Mesendoderm (in vitro differentiated cells): ENCODE results near the gene PTGR2.
"Not testable (repeated sequence)": the region's sequence is repeated elsewhere in the genome, so short reads cannot be mapped to it uniquely, and the experiment has no call there.

Source experiments
- DNase-seq: peaks from one replicate; pipeline ENCODE4 v3.0.0; 2013
- H2AK5ac ChIP-seq: 2 replicates; pipeline ENCODE4 v1.6.1; 2013; ENCODE audit warnings: low read length, inconsistent platforms
- H2BK120ac ChIP-seq: 2 replicates; pipeline ENCODE4 v1.6.1; 2013; ENCODE audit warnings: low read depth, mild to moderate bottlenecking, low read length, moderate library complexity, mixed read lengths
- H2BK15ac ChIP-seq: replicated peaks from 2 replicates; pipeline ENCODE4 v1.6.1; 2013; ENCODE audit warnings: low read depth, mild to moderate bottlenecking, moderate library complexity
- H2BK5ac ChIP-seq: 2 replicates; pipeline ENCODE4 v1.6.1; 2013; ENCODE audit warnings: low read length, inconsistent platforms
- H3K18ac ChIP-seq: 2 replicates; pipeline ENCODE4 v1.6.1; 2013; ENCODE audit warnings: mild to moderate bottlenecking, low read length, mixed read lengths
- H3K23ac ChIP-seq: one replicate; pipeline ENCODE4 v1.6.1; 2013; ENCODE audit warnings: low read length
- H3K27ac ChIP-seq: 2 replicates; pipeline ENCODE4 v1.5.1; 2013; ENCODE audit warnings: low read depth, mild to moderate bottlenecking, inconsistent platforms, low read length, moderate library complexity
- H3K27me3 ChIP-seq: 2 replicates; pipeline ENCODE4 v1.6.1; 2013; ENCODE audit warnings: low read length, control low read depth, mild to moderate bottlenecking, inconsistent platforms; ENCODE audit not compliant: insufficient read depth, poor library complexity
- H3K36me3 ChIP-seq: 2 replicates; pipeline ENCODE4 v1.6.1; 2013; ENCODE audit warnings: low read length, inconsistent platforms; ENCODE audit not compliant: control insufficient read depth, insufficient read depth
- H3K4ac ChIP-seq: one replicate; pipeline ENCODE4 v1.6.1; 2013; ENCODE audit warnings: low read depth, mild to moderate bottlenecking, low read length, moderate library complexity
- H3K4me1 ChIP-seq: 2 replicates; pipeline ENCODE4 v1.6.1; 2013; ENCODE audit warnings: low read depth, low read length, inconsistent platforms; ENCODE audit not compliant: control insufficient read depth
- H3K4me2 ChIP-seq: 2 replicates; pipeline ENCODE4 v1.6.1; 2013; ENCODE audit warnings: low read length
- H3K4me3 ChIP-seq: 2 replicates; pipeline ENCODE4 v1.5.1; 2013; ENCODE audit warnings: mild to moderate bottlenecking, low read length
- H3K56ac ChIP-seq: one replicate; pipeline ENCODE4 v1.6.1; 2013; ENCODE audit warnings: low read length
- H3K79me1 ChIP-seq: 2 replicates; pipeline ENCODE4 v1.6.1; 2013; ENCODE audit warnings: low read length, inconsistent platforms
- H3K79me2 ChIP-seq: 2 replicates; pipeline ENCODE4 v1.6.1; 2013; ENCODE audit warnings: mild to moderate bottlenecking, low read length; ENCODE audit not compliant: control insufficient read depth, insufficient read depth
- H3K9ac ChIP-seq: 2 replicates; pipeline ENCODE4 v1.6.1; 2013; ENCODE audit warnings: low read length, inconsistent platforms
- H4K5ac ChIP-seq: one replicate; pipeline ENCODE4 v1.6.1; 2013; ENCODE audit warnings: low read length
- H4K8ac ChIP-seq: one replicate; pipeline ENCODE4 v1.6.1; 2013; ENCODE audit warnings: low read depth, mild to moderate bottlenecking, control low read depth, low read length, moderate library complexity
- WGBS: extraction: QIAGEN DNeasy Blood & Tissue Kit; methylation state at CpG from one replicate; pipeline ENCODE4 v1.1.7; 2013; ENCODE audit warnings: low lambda C conversion rate, missing lambda C conversion rate; ENCODE audit not compliant: insufficient coverage; ENCODE audit errors: extremely low coverage; 5-methylcytosine and 5-hydroxymethylcytosine counted together

PTGR2 gene

GRCh38 chr14:73827190-73827589, 24.4 kb upstream of the PTGR2 start:
- H3K79me2 ChIP-seq, H3K4me2 ChIP-seq, H3K27ac ChIP-seq, H2BK15ac ChIP-seq, H3K79me1 ChIP-seq, DNase-seq, H3K23ac ChIP-seq, H3K4me3 ChIP-seq, H2BK5ac ChIP-seq, H3K18ac ChIP-seq, H3K36me3 ChIP-seq, H2BK120ac ChIP-seq, H3K9ac ChIP-seq, H4K8ac ChIP-seq, H2AK5ac ChIP-seq, H3K4me1 ChIP-seq, H3K4ac ChIP-seq, H4K5ac ChIP-seq, H3K56ac ChIP-seq, H3K27me3 ChIP-seq: not testable (repeated sequence)
- WGBS = no CpG with 5 or more reads among the region's 7 CpGs

GRCh38 chr14:73829071-73829470, 22.6 kb upstream of the PTGR2 start:
- Histone ChIP-seq H4K8ac (no peak overlapping the region), H3K56ac (no peak overlapping the region), H3K36me3 (no peaks in the 10 kb centered on the region), H3K79me1 (no peaks in the 10 kb centered on the region), H3K4ac (no peak overlapping the region), H3K4me1 (no peaks in the 10 kb centered on the region), H3K4me3 (no peak overlapping the region), H2BK5ac (no peak overlapping the region), H3K79me2 (no peaks in the 10 kb centered on the region), H2AK5ac (no peak overlapping the region), H3K18ac (no peak overlapping the region), H2BK15ac (no peak overlapping the region), H3K23ac (no peak overlapping the region), H3K27me3 (no peaks in the 10 kb centered on the region), H3K9ac (no peak overlapping the region), H3K27ac (no peak overlapping the region), H3K4me2 (no peak overlapping the region), H4K5ac (no peak overlapping the region), H2BK120ac (no peak overlapping the region)
- WGBS = no CpG with 5 or more reads among the region's 4 CpGs
- DNase-seq = no peak

- Histone ChIP-seq H3K23ac (no peak overlapping the region), H3K27me3 (no peaks in the 10 kb centered on the region), H3K4ac (no peak overlapping the region), H3K36me3 (no peaks in the 10 kb centered on the region), H3K79me1 (no peaks in the 10 kb centered on the region), H2BK15ac (no peak overlapping the region), H2BK120ac (no peak overlapping the region), H2BK5ac (no peak overlapping the region), H3K4me3 (no peak overlapping the region), H3K18ac (no peak overlapping the region), H3K4me2 (no peak overlapping the region), H2AK5ac (no peak overlapping the region), H3K79me2 (no peaks in the 10 kb centered on the region), H3K56ac (no peak overlapping the region), H4K8ac (no peak overlapping the region), H3K9ac (no peak overlapping the region), H4K5ac (no peak overlapping the region), H3K4me1 (peaks cover 1% of the 10 kb centered on the region), H3K27ac (no peak overlapping the region)
- no CpG with 5 or more reads among the region's 9 CpGs for WGBS
- DNase-seq = no peak
Measured at GRCh38 chr14:73829526-73830431, 21.9 kb upstream of the PTGR2 start.

GRCh38 chr14:73833034-73833433, 18.6 kb upstream of the PTGR2 start:
- no CpG with 5 or more reads among the region's 1 CpG for WGBS
- peak; percentile 32 for DNase-seq
- peaks cover 1% of the 10 kb centered on the region for H3K4me1 ChIP-seq

GRCh38 chr14:73833530-73834260, 17.9 kb upstream of the PTGR2 start:
- H3K4me2 ChIP-seq = no peak overlapping the region
- no peak overlapping the region for H2BK5ac ChIP-seq
- no CpG with 5 or more reads among the region's 9 CpGs for WGBS
- DNase-seq = peak; percentile 85
- no peak overlapping the region for H3K23ac ChIP-seq
- H3K56ac ChIP-seq = no peak overlapping the region
- no peak overlapping the region for H3K27ac ChIP-seq
- H3K79me2 ChIP-seq = no peaks in the 10 kb centered on the region
- H2AK5ac ChIP-seq = no peak overlapping the region
- H3K18ac ChIP-seq = no peak overlapping the region
- no peak overlapping the region for H4K5ac ChIP-seq
- peaks cover 1% of the 10 kb centered on the region for H3K4me1 ChIP-seq
- no peaks in the 10 kb centered on the region for H3K27me3 ChIP-seq
- H2BK15ac ChIP-seq = no peak overlapping the region
- H3K79me1 ChIP-seq = no peaks in the 10 kb centered on the region
- H2BK120ac ChIP-seq = no peak overlapping the region
- no peak overlapping the region for H3K4ac ChIP-seq
- H3K36me3 ChIP-seq = no peaks in the 10 kb centered on the region
- H3K9ac ChIP-seq = no peak overlapping the region
- H4K8ac ChIP-seq = no peak overlapping the region
- no peak overlapping the region for H3K4me3 ChIP-seq

More at GRCh38 chr14:73833034-73833433, 18.6 kb upstream of the PTGR2 start:
- Histone ChIP-seq H4K5ac (no peak overlapping the region), H2BK5ac (no peak overlapping the region), H4K8ac (no peak overlapping the region), H3K4me2 (no peak overlapping the region), H2BK120ac (no peak overlapping the region), H3K36me3 (no peaks in the 10 kb centered on the region), H3K27me3 (no peaks in the 10 kb centered on the region), H3K4ac (no peak overlapping the region), H3K27ac (no peak overlapping the region), H2BK15ac (no peak overlapping the region), H3K56ac (no peak overlapping the region), H3K79me2 (no peaks in the 10 kb centered on the region), H3K79me1 (no peaks in the 10 kb centered on the region), H3K23ac (no peak overlapping the region), H3K4me3 (no peak overlapping the region), H3K9ac (no peak overlapping the region), H3K18ac (no peak overlapping the region), H2AK5ac (no peak overlapping the region)
